ENCODE data around the gene ZBED4.

The ZBED4 gene

DNA sequence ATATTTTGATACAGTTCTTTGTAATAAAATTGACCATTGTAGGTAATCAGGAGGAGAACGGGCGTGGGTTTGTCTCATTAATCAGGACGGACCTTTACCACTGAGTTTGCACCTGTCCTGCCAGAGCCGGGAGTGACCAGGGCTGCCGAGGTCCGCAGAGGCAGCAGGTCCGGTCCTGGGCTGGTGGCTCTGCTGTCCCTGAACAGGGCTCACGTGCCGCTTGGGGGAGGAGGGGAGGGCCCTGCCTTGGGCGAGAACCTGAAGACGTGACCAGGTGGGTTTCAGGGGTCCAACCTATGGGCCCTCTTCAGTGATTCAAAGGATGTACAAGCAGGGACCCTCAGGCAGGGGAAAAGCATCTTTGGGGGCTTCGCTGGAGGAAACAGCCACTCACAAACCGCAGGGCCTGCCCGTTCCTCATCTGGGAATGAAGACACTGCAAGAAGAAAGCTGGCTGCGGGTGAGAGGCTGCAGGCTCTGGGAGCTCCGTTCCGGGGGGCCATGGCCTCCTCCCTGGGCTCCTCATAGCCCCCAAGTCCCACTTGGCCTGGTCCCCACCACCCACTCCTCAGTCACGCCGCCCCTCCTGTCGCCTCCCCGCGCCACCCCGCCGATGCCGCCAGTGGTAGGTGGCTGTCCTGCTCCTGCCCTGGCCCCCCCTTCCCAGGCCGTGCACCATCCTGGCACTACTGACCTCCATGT, 74.0 kb downstream of the ZBED4 start:
- no peak overlapping the region for H3K27ac ChIP-seq (ENCODE audit: low read length)
- no peak for TF ChIP-seq EZH2phosphoT487 (IDR thresholded peaks at IDR 0.05; ENCODE audit: low read length)
- TF ChIP-seq, protein P1, sequence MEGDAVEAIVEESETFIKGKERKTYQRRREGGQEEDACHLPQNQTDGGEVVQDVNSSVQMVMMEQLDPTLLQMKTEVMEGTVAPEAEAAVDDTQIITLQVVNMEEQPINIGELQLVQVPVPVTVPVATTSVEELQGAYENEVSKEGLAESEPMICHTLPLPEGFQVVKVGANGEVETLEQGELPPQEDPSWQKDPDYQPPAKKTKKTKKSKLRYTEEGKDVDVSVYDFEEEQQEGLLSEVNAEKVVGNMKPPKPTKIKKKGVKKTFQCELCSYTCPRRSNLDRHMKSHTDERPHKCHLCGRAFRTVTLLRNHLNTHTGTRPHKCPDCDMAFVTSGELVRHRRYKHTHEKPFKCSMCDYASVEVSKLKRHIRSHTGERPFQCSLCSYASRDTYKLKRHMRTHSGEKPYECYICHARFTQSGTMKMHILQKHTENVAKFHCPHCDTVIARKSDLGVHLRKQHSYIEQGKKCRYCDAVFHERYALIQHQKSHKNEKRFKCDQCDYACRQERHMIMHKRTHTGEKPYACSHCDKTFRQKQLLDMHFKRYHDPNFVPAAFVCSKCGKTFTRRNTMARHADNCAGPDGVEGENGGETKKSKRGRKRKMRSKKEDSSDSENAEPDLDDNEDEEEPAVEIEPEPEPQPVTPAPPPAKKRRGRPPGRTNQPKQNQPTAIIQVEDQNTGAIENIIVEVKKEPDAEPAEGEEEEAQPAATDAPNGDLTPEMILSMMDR (IDR thresholded peaks at IDR 0.05; ENCODE audit: low read length): no peak
- peaks cover 19% of the 10 kb centered on the region for H3K4me1 ChIP-seq (ENCODE audit: low read length)
- peaks cover 15% of the 10 kb centered on the region for H3F3A ChIP-seq (ENCODE audit: insufficient read depth, low read length)
- H2AFZ ChIP-seq (ENCODE audit: low read length): no peak overlapping the region
- H3K9me2 ChIP-seq (replicated peaks; ENCODE audit: insufficient read depth, low read length): no peaks in the 10 kb centered on the region
- H3K9ac ChIP-seq (ENCODE audit: low read length): no peak overlapping the region
- H3K4me2 ChIP-seq (ENCODE audit: low read depth, low read length): no peak overlapping the region
- no peaks in the 10 kb centered on the region for H3K79me2 ChIP-seq (ENCODE audit: low read length)
- no peaks in the 10 kb centered on the region for H3K27me3 ChIP-seq (replicated peaks; ENCODE audit: insufficient read depth, low read length)
- DNase-seq: no peak
- no peaks in the 10 kb centered on the region for H4K20me1 ChIP-seq (ENCODE audit: insufficient read depth, low read length)
- no peak overlapping the region for H3K4me3 ChIP-seq (ENCODE audit: low read length)
- H3K9me3 ChIP-seq (replicated peaks; ENCODE audit: insufficient read depth, low read length): no peaks in the 10 kb centered on the region
- H3K36me3 ChIP-seq (replicated peaks; ENCODE audit: insufficient read depth, low read length): no peaks in the 10 kb centered on the region

DNA sequence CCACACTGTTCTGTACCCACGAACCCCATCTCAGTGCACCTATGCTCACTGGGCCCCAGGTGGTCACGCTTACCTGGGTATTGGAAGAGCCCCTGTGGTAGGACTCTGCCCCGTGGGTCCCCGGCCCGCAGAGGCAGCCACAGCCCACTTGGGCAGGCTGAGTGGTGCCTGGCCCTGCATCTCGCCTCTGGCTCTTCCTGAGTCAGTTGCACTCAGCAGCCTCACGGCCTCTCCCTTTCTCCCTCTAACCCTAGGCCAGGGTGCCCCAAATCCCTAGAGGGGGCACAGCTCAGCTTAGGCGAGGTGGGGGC, 74.5 kb downstream of the ZBED4 start:
- peaks cover 17% of the 10 kb centered on the region for H3F3A ChIP-seq (ENCODE audit: insufficient read depth, low read length)
- H4K20me1 ChIP-seq (ENCODE audit: insufficient read depth, low read length): no peaks in the 10 kb centered on the region
- no peak overlapping the region for H3K9ac ChIP-seq (ENCODE audit: low read length)
- no peaks in the 10 kb centered on the region for H3K36me3 ChIP-seq (replicated peaks; ENCODE audit: insufficient read depth, low read length)
- H3K4me3 ChIP-seq (ENCODE audit: low read length): no peak overlapping the region
- H3K9me3 ChIP-seq (replicated peaks; ENCODE audit: insufficient read depth, low read length): no peaks in the 10 kb centered on the region
- H3K4me1 ChIP-seq (ENCODE audit: low read length): peaks cover 22% of the 10 kb centered on the region
- no peak overlapping the region for H3K4me2 ChIP-seq (ENCODE audit: low read depth, low read length)
- H3K9me2 ChIP-seq (replicated peaks; ENCODE audit: insufficient read depth, low read length): no peaks in the 10 kb centered on the region
- TF ChIP-seq EZH2phosphoT487 (IDR thresholded peaks at IDR 0.05; ENCODE audit: low read length) (no peak), EZH2 (optimal IDR thresholded peaks at IDR 0.05; ENCODE audit: low read depth, low read length) (no peak)
- TF ChIP-seq, protein P1 (IDR thresholded peaks at IDR 0.05; ENCODE audit: low read length): no peak
- H3K27me3 ChIP-seq (replicated peaks; ENCODE audit: insufficient read depth, low read length): no peaks in the 10 kb centered on the region
- no peak overlapping the region for H2AFZ ChIP-seq (ENCODE audit: low read length)
- no peak for DNase-seq
- no peaks in the 10 kb centered on the region for H3K79me2 ChIP-seq (ENCODE audit: low read length)
- H3K27ac ChIP-seq (ENCODE audit: low read length): no peak overlapping the region

DNA sequence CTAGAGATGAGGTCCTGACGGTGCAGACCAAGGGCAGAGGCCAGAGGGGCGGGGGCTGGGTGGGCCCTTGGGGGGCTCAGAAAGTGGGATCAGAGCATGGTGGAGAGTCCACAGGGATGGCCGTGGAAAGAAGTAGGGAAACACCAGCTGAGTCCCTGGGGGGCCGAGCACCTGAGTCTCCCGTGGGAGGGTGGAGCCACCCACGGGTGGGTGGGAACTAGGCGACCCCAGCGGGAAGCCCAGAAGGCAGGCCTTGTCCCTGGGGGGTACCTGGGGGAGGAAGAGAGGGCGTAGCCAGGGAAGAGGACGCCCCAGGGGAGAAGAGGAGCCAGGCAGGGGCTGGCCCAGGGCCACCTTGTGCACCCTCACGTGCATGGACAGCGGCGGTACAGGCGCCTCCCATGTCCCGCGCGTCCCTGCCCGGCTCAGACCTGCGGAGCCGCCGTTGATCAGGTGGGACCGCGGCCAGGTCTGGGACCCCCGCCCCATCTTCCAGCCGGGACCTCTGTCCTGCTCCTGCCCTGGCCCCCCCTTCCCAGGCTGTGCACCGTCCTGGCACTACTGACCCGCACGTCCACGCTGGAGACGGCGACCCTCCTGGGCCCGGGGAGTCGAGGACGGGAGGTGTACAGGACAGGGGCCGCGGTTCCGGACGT, 75.0 kb downstream of the ZBED4 start:
- H3K27me3 ChIP-seq (replicated peaks; ENCODE audit: insufficient read depth, low read length): no peaks in the 10 kb centered on the region
- H3K9me2 ChIP-seq (replicated peaks; ENCODE audit: insufficient read depth, low read length): no peaks in the 10 kb centered on the region
- H3K9me3 ChIP-seq (replicated peaks; ENCODE audit: insufficient read depth, low read length): no peaks in the 10 kb centered on the region
- H3K36me3 ChIP-seq (replicated peaks; ENCODE audit: insufficient read depth, low read length): no peaks in the 10 kb centered on the region
- H4K20me1 ChIP-seq (ENCODE audit: insufficient read depth, low read length): no peaks in the 10 kb centered on the region
- no peaks in the 10 kb centered on the region for H3K79me2 ChIP-seq (ENCODE audit: low read length)
- DNase-seq: no peak
- H3K27ac ChIP-seq (ENCODE audit: low read length): no peak overlapping the region
- H3K4me1 ChIP-seq (ENCODE audit: low read length): peaks cover 25% of the 10 kb centered on the region
- H3F3A ChIP-seq (ENCODE audit: insufficient read depth, low read length): peaks cover 23% of the 10 kb centered on the region
- H3K4me3 ChIP-seq (ENCODE audit: low read length): no peak overlapping the region
- H3K4me2 ChIP-seq (ENCODE audit: low read depth, low read length): no peak overlapping the region
- TF ChIP-seq EZH2 (optimal IDR thresholded peaks at IDR 0.05; ENCODE audit: low read depth, low read length): no peak
- TF ChIP-seq, protein P1 (IDR thresholded peaks at IDR 0.05; ENCODE audit: low read length): no peak
- TF ChIP-seq EZH2phosphoT487 (IDR thresholded peaks at IDR 0.05; ENCODE audit: low read length): no peak
- H3K9ac ChIP-seq (ENCODE audit: low read length): no peak overlapping the region
- H2AFZ ChIP-seq (ENCODE audit: low read length): no peak overlapping the region
